ENCODE measurements around the gene SPATA4. TPM values are rescaled to one million over a fixed set of nuclear protein-coding genes. Genes with fewer than 3 reads are reported as not detected.

SPATA4 gene
- total RNA-seq, 2 experiments from 2014 or later = not detected

- POLR2A ChIA-PET = no interaction called here
- no peak for DNase-seq
- Mint-ChIP-seq H3K27ac (no peak overlapping the region), H3K36me3 (no peaks in the 10 kb centered on the region), H3K9me3 (no peaks in the 10 kb centered on the region), H3K4me1 (no peaks in the 10 kb centered on the region), H3K27me3 (peaks cover 3% of the 10 kb centered on the region), H3K4me3 (no peak overlapping the region)
- no peak for ATAC-seq (ENCODE audit: low read depth)
These were observed 32.3 kb downstream of the SPATA4 start for GRCh38 chr4:176163041-176163440.

GRCh38 chr4:176156656-176157055 lies 38.7 kb downstream of the SPATA4 start:
- Mint-ChIP-seq H3K4me1 (no peaks in the 10 kb centered on the region), H3K4me3 (no peak overlapping the region), H3K27ac (no peak overlapping the region), H3K9me3 (no peaks in the 10 kb centered on the region), H3K27me3 (peaks cover 3% of the 10 kb centered on the region), H3K36me3 (no peaks in the 10 kb centered on the region)
- ATAC-seq (ENCODE audit: low read depth) = no peak
- POLR2A ChIA-PET = no interaction called here
- no peak for DNase-seq

GRCh38 chr4:176153124-176153523 lies 42.3 kb downstream of the SPATA4 start:
- Mint-ChIP-seq H3K4me3 (no peak overlapping the region), H3K4me1 (no peaks in the 10 kb centered on the region), H3K27me3 (no peaks in the 10 kb centered on the region), H3K36me3 (no peaks in the 10 kb centered on the region), H3K9me3 (no peaks in the 10 kb centered on the region), H3K27ac (no peak overlapping the region)
- DNase-seq (no peak), ATAC-seq (ENCODE audit: low read depth) (no peak)
- POLR2A ChIA-PET = no interaction called here

GRCh38 chr4:176150704-176151103 lies 44.7 kb downstream of the SPATA4 start:
- Mint-ChIP-seq H3K27ac (no peak overlapping the region), H3K9me3 (no peaks in the 10 kb centered on the region), H3K4me3 (no peak overlapping the region), H3K36me3 (no peaks in the 10 kb centered on the region), H3K27me3 (no peaks in the 10 kb centered on the region), H3K4me1 (no peaks in the 10 kb centered on the region)
- ATAC-seq (ENCODE audit: low read depth) (no peak), DNase-seq (no peak)
- POLR2A ChIA-PET = no interaction called here

- Mint-ChIP-seq H3K4me1 (no peaks in the 10 kb centered on the region), H3K27me3 (no peaks in the 10 kb centered on the region), H3K4me3 (no peak overlapping the region), H3K36me3 (no peaks in the 10 kb centered on the region), H3K27ac (no peak overlapping the region), H3K9me3 (no peaks in the 10 kb centered on the region)
- DNase-seq = no peak
- ATAC-seq (ENCODE audit: low read depth) = no peak
- POLR2A ChIA-PET = no interaction called here
These were observed 45.1 kb downstream of the SPATA4 start for GRCh38 chr4:176150356-176150682.

GRCh38 chr4:176149680-176150355 lies 45.6 kb downstream of the SPATA4 start:
- H3K36me3 Mint-ChIP-seq = no peaks in the 10 kb centered on the region
- H3K27ac Mint-ChIP-seq = no peak overlapping the region
- H3K4me1 Mint-ChIP-seq = no peaks in the 10 kb centered on the region
- DNase-seq (no peak), ATAC-seq (ENCODE audit: low read depth) (no peak)
- H3K4me3 Mint-ChIP-seq = no peak overlapping the region
- POLR2A ChIA-PET = no interaction called here
- H3K27me3 Mint-ChIP-seq = no peaks in the 10 kb centered on the region
- H3K9me3 Mint-ChIP-seq = no peaks in the 10 kb centered on the region

GRCh38 chr4:176142253-176142652 lies 53.1 kb downstream of the SPATA4 start:
- no peaks in the 10 kb centered on the region for H3K4me1 Mint-ChIP-seq
- no peaks in the 10 kb centered on the region for H3K9me3 Mint-ChIP-seq
- no peak overlapping the region for H3K4me3 Mint-ChIP-seq
- ATAC-seq (ENCODE audit: low read depth) (no peak), DNase-seq (no peak)
- no peaks in the 10 kb centered on the region for H3K36me3 Mint-ChIP-seq
- H3K27me3 Mint-ChIP-seq = peaks cover 2% of the 10 kb centered on the region
- H3K27ac Mint-ChIP-seq = no peak overlapping the region
- POLR2A ChIA-PET = no interaction called here

- ATAC-seq (ENCODE audit: low read depth) (no peak), DNase-seq (no peak)
- Mint-ChIP-seq H3K36me3 (no peaks in the 10 kb centered on the region), H3K4me1 (no peaks in the 10 kb centered on the region), H3K27me3 (peaks cover 2% of the 10 kb centered on the region), H3K9me3 (no peaks in the 10 kb centered on the region), H3K4me3 (no peak overlapping the region), H3K27ac (no peak overlapping the region)
- POLR2A ChIA-PET = no interaction called here
These were observed 55.9 kb downstream of the SPATA4 start for GRCh38 chr4:176139518-176139917.

- H3K27ac Mint-ChIP-seq = no peak overlapping the region
- no peak for DNase-seq
- ATAC-seq (ENCODE audit: low read depth) = no peak
- no peaks in the 10 kb centered on the region for H3K36me3 Mint-ChIP-seq
- no peak overlapping the region for H3K4me3 Mint-ChIP-seq
- peaks cover 2% of the 10 kb centered on the region for H3K27me3 Mint-ChIP-seq
- POLR2A ChIA-PET = no interaction called here
- no peaks in the 10 kb centered on the region for H3K9me3 Mint-ChIP-seq
- H3K4me1 Mint-ChIP-seq = no peaks in the 10 kb centered on the region
These were observed 57.8 kb downstream of the SPATA4 start for GRCh38 chr4:176137631-176138030.

- DNase-seq = no peak
- H3K27ac Mint-ChIP-seq = no peak overlapping the region
- H3K4me3 Mint-ChIP-seq = no peak overlapping the region
- no peaks in the 10 kb centered on the region for H3K4me1 Mint-ChIP-seq
- ATAC-seq (ENCODE audit: low read depth) = no peak
- H3K27me3 Mint-ChIP-seq = peaks cover 2% of the 10 kb centered on the region
- H3K36me3 Mint-ChIP-seq = no peaks in the 10 kb centered on the region
- POLR2A ChIA-PET = no interaction called here
- H3K9me3 Mint-ChIP-seq = no peaks in the 10 kb centered on the region
These were observed 60.7 kb downstream of the SPATA4 start for GRCh38 chr4:176134670-176135069.

Other genes starting within 250 kb of the SPATA4 start
- 1 to 10 TPM in 1 of 2 experiments, under 1 TPM in 1; 0.58 to 1.2 TPM for gene WDR17, start 129.7 kb downstream of the SPATA4 start, total RNA-seq
- gene ASB5, start 73.6 kb upstream of the SPATA4 start, total RNA-seq = not detected
- 100 to 1,000 TPM; 146 TPM for gene SPCS3, start 124.4 kb upstream of the SPATA4 start, total RNA-seq

Measured in activated naive CD8-positive, alpha-beta T cell treated with anti-CD3 and anti-CD28 coated beads, Interleukin-2, amount 10 ng/mL, durations not matched to agents 7 days and 5 days (primary cell).